ENCODE results near the gene KRTAP12-2.
"Not testable (repeated sequence)": the region's sequence is repeated elsewhere in the genome, so short reads cannot be mapped to it uniquely, and the experiment has no call there.

DNA sequence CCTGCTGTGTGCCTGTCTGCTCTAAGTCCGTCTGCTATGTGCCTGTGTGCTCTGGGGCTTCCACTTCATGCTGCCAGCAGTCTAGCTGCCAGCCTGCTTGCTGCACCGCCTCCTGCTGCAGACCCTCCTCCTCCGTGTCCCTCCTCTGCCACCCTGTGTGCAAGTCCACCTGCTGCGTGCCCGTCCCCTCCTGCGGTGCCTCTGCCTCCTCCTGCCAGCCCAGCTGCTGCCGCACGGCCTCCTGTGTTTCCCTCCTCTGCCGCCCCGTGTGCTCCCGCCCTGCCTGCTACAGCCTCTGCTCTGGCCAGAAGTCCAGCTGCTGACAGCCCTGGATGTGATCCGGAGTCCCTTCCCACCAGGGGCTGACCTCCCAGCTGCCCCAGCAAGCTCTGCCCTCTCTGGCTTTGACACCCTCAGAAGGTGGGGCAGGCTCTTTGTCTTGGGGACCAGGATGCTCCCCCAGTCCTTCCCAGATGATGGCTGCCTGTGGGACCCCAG is 28.8 kb downstream of the KRTAP12-2 start:
- TF ChIP-seq POLR2A, POLR2AphosphoS5, EP300 (IDR thresholded peaks at IDR 0.05): not testable (repeated sequence)
- TF ChIP-seq, protein P1, sequence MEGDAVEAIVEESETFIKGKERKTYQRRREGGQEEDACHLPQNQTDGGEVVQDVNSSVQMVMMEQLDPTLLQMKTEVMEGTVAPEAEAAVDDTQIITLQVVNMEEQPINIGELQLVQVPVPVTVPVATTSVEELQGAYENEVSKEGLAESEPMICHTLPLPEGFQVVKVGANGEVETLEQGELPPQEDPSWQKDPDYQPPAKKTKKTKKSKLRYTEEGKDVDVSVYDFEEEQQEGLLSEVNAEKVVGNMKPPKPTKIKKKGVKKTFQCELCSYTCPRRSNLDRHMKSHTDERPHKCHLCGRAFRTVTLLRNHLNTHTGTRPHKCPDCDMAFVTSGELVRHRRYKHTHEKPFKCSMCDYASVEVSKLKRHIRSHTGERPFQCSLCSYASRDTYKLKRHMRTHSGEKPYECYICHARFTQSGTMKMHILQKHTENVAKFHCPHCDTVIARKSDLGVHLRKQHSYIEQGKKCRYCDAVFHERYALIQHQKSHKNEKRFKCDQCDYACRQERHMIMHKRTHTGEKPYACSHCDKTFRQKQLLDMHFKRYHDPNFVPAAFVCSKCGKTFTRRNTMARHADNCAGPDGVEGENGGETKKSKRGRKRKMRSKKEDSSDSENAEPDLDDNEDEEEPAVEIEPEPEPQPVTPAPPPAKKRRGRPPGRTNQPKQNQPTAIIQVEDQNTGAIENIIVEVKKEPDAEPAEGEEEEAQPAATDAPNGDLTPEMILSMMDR (IDR thresholded peaks at IDR 0.05), result not testable (repeated sequence)
